ENCODE measurements around the gene TAF8.

The TAF8 gene

DNA sequence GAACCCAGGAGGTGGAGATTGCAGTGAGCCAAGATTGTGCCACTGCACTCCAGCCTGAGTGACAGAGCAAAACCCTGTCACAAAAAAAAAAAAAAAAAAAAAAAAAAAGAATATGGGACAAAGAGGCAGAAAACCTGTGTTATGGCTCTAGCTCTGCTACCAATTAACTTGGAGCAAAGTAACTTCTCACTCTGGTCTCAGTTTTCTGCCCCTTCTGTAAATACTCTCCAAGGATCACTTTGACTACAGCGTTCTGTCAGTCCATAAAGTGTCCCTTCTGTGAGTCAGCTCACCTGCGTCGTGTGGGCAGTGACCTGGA, 67.5 kb downstream of the TAF8 start:
- TF ChIP-seq GLIS3 (CRISPR knock-in tag; IDR thresholded peaks at IDR 0.05): no peak
- no peak for TF ChIP-seq ISL1 (CRISPR knock-in tag; IDR thresholded peaks at IDR 0.05)
- TF ChIP-seq TOX (CRISPR knock-in tag; IDR thresholded peaks at IDR 0.05; ENCODE audit: borderline replicate concordance): no peak
- TF ChIP-seq, protein P1, sequence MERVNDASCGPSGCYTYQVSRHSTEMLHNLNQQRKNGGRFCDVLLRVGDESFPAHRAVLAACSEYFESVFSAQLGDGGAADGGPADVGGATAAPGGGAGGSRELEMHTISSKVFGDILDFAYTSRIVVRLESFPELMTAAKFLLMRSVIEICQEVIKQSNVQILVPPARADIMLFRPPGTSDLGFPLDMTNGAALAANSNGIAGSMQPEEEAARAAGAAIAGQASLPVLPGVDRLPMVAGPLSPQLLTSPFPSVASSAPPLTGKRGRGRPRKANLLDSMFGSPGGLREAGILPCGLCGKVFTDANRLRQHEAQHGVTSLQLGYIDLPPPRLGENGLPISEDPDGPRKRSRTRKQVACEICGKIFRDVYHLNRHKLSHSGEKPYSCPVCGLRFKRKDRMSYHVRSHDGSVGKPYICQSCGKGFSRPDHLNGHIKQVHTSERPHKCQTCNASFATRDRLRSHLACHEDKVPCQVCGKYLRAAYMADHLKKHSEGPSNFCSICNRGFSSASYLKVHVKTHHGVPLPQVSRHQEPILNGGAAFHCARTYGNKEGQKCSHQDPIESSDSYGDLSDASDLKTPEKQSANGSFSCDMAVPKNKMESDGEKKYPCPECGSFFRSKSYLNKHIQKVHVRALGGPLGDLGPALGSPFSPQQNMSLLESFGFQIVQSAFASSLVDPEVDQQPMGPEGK (CRISPR knock-in tag; IDR thresholded peaks at IDR 0.05; ENCODE audit: borderline replicate concordance): no peak
- no peak for TF ChIP-seq CREB5 (CRISPR knock-in tag; IDR thresholded peaks at IDR 0.05; ENCODE audit: low read depth)
- TF ChIP-seq ESRRG (CRISPR knock-in tag; IDR thresholded peaks at IDR 0.05): no peak
- TF ChIP-seq ARNTL (CRISPR knock-in tag; IDR thresholded peaks at IDR 0.05; ENCODE audit: borderline replicate concordance, low read depth): no peak
- TF ChIP-seq, protein P2, sequence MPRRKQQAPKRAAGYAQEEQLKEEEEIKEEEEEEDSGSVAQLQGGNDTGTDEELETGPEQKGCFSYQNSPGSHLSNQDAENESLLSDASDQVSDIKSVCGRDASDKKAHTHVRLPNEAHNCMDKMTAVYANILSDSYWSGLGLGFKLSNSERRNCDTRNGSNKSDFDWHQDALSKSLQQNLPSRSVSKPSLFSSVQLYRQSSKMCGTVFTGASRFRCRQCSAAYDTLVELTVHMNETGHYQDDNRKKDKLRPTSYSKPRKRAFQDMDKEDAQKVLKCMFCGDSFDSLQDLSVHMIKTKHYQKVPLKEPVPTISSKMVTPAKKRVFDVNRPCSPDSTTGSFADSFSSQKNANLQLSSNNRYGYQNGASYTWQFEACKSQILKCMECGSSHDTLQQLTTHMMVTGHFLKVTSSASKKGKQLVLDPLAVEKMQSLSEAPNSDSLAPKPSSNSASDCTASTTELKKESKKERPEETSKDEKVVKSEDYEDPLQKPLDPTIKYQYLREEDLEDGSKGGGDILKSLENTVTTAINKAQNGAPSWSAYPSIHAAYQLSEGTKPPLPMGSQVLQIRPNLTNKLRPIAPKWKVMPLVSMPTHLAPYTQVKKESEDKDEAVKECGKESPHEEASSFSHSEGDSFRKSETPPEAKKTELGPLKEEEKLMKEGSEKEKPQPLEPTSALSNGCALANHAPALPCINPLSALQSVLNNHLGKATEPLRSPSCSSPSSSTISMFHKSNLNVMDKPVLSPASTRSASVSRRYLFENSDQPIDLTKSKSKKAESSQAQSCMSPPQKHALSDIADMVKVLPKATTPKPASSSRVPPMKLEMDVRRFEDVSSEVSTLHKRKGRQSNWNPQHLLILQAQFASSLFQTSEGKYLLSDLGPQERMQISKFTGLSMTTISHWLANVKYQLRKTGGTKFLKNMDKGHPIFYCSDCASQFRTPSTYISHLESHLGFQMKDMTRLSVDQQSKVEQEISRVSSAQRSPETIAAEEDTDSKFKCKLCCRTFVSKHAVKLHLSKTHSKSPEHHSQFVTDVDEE (CRISPR knock-in tag; IDR thresholded peaks at IDR 0.05): no peak
- no peak for TF ChIP-seq ZFP3 (CRISPR knock-in tag; IDR thresholded peaks at IDR 0.05)
- no peak for ATAC-seq

DNA sequence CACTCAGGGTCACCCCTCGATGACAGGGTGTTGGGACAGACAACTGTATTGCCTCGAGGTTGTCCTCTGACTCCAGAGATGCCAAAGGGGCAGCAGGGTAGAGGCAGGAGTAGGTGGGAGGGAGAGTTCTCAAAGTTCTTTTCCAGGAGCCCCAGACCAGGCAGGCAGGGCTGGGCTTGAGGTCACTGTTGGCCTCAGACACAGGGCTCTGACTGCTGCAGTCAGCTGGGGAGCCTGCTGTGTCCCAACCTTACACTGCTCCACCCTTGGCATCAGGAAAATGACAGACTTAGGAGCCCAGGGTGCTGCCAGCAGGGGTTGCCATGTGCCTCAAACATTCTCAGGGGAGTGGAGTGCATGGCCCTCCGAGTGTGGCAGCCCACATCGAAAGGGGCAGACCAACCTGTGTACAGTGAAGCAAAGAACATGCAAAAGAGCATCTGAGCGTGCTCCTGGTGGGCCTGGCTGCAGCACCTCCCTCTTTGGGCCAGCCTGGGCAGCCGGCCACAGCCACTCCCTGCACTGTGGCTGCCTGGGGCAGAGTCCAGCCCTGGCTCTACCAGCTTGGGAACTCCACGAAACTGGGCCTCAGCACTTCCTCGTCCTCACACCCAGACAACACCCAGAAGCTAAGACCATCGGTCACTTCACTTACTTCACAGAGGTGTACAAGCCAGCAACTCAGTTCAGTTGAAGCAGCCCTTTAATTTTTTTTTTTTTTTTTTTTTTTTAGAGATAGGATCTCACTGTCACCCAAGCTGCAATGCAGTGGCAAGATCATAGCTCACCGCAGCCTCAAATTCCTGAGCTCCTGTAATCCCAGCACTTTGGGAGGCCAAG, 68.1 kb downstream of the TAF8 start:
- no peak for TF ChIP-seq OSR1 (CRISPR knock-in tag; IDR thresholded peaks at IDR 0.05)
- TF ChIP-seq, protein P2 (CRISPR knock-in tag; IDR thresholded peaks at IDR 0.05): no peak
- no peak for TF ChIP-seq ZNF8 (CRISPR knock-in tag; IDR thresholded peaks at IDR 0.05)
- TF ChIP-seq CSRNP3 (CRISPR knock-in tag; IDR thresholded peaks at IDR 0.05): no peak
- TF ChIP-seq, protein P3, sequence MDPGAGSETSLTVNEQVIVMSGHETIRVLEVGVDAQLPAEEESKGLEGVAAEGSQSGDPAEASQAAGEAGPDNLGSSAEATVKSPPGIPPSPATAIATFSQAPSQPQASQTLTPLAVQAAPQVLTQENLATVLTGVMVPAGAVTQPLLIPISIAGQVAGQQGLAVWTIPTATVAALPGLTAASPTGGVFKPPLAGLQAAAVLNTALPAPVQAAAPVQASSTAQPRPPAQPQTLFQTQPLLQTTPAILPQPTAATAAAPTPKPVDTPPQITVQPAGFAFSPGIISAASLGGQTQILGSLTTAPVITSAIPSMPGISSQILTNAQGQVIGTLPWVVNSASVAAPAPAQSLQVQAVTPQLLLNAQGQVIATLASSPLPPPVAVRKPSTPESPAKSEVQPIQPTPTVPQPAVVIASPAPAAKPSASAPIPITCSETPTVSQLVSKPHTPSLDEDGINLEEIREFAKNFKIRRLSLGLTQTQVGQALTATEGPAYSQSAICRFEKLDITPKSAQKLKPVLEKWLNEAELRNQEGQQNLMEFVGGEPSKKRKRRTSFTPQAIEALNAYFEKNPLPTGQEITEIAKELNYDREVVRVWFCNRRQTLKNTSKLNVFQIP (CRISPR knock-in tag; IDR thresholded peaks at IDR 0.05; ENCODE audit: borderline replicate concordance, low read depth): no peak
- TF ChIP-seq CREB5 (CRISPR knock-in tag; IDR thresholded peaks at IDR 0.05; ENCODE audit: low read depth): no peak
- no peak for TF ChIP-seq ZFP30 (CRISPR knock-in tag; IDR thresholded peaks at IDR 0.05)
- no peak for TF ChIP-seq ISL1 (CRISPR knock-in tag; IDR thresholded peaks at IDR 0.05)
- no peak for TF ChIP-seq CSDC2 (CRISPR knock-in tag; IDR thresholded peaks at IDR 0.05)
- TF ChIP-seq TCF4 (CRISPR knock-in tag; IDR thresholded peaks at IDR 0.05; ENCODE audit: borderline replicate concordance): no peak
- TF ChIP-seq BACH2 (CRISPR knock-in tag; IDR thresholded peaks at IDR 0.05; ENCODE audit: borderline replicate concordance): no peak
- TF ChIP-seq ZC3H10 (CRISPR knock-in tag; IDR thresholded peaks at IDR 0.05): no peak
- TF ChIP-seq, protein P1 (CRISPR knock-in tag; IDR thresholded peaks at IDR 0.05; ENCODE audit: borderline replicate concordance): no peak
- no peak for TF ChIP-seq ARNTL (CRISPR knock-in tag; IDR thresholded peaks at IDR 0.05; ENCODE audit: borderline replicate concordance, low read depth)
- TF ChIP-seq PPARA (CRISPR knock-in tag; IDR thresholded peaks at IDR 0.05; ENCODE audit: borderline replicate concordance): no peak
- no peak for TF ChIP-seq SNAI2 (CRISPR knock-in tag; IDR thresholded peaks at IDR 0.05)
- TF ChIP-seq RARB (CRISPR knock-in tag; IDR thresholded peaks at IDR 0.05): no peak
- no peak for TF ChIP-seq TOX (CRISPR knock-in tag; IDR thresholded peaks at IDR 0.05; ENCODE audit: borderline replicate concordance)
- no peak for TF ChIP-seq ZNF565 (CRISPR knock-in tag; conservative IDR thresholded peaks at IDR 0.05; ENCODE audit: low read depth)
- ATAC-seq: peak; percentile 92
